HUES64 (cell line): ENCODE measurements around the gene PEX14.

ENCODE experiments used
- H3K27ac ChIP-seq: 2 replicates; pipeline ENCODE4 v1.7.0; 2013; ENCODE audit warnings: low read depth, low read length, inconsistent platforms
- H3K27me3 ChIP-seq: 2 replicates; pipeline ENCODE4 v1.6.1; 2013; ENCODE audit warnings: mild to moderate bottlenecking, low read length; ENCODE audit not compliant: insufficient read depth
- H3K36me3 ChIP-seq: 2 replicates; pipeline ENCODE4 v1.6.1; 2013; ENCODE audit warnings: mild to moderate bottlenecking, low read length; ENCODE audit not compliant: insufficient read depth
- H3K4me1 ChIP-seq: 2 replicates; pipeline ENCODE4 v1.6.1; 2013; ENCODE audit warnings: mild to moderate bottlenecking, low read length, moderate library complexity; ENCODE audit not compliant: insufficient read depth
- H3K4me3 ChIP-seq: 2 replicates; pipeline ENCODE4 v1.5.1; 2013; ENCODE audit warnings: mild to moderate bottlenecking, low read length, moderate library complexity
- H3K9ac ChIP-seq: 2 replicates; pipeline ENCODE4 v1.6.1; 2013; ENCODE audit warnings: mild to moderate bottlenecking, low read depth, low read length
- H3K9me3 ChIP-seq: 2 replicates; pipeline ENCODE4 v1.6.1; 2013; ENCODE audit warnings: low read depth, low read length; ENCODE audit not compliant: insufficient read depth
- WGBS: fragments of 150-250, 120-280 bp; methylation state at CpG from one replicate; pipeline ENCODE4 v1.1.7; 2013; ENCODE audit warnings: missing lambda C conversion rate; 5-methylcytosine and 5-hydroxymethylcytosine counted together

PEX14 gene

DNA sequence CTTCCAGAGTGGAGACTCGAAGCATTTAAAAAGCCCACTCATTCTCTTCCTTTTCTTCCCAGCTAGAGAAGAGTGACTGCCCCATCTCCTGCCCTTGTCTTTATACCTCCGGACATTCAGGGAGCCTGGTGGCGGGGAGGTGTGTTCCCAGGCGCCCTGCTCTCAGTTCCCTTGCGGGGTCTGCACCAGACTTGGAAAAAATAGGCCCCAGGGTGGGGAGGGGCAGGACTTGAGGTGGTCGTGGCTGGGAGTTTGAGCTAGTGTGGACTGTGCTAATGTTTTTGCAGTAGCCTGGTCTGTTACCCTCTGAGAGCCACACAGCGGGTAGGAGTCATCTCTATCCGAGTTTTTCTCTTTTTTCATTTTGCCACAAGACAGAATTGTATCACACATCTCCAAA, 139.1 kb downstream of the PEX14 start:
- no peak overlapping the region for H3K27ac ChIP-seq
- no peaks in the 10 kb centered on the region; the same call in 1 of the 2 replicates for H3K4me1 ChIP-seq
- no peaks in the 10 kb centered on the region for H3K9me3 ChIP-seq
- H3K4me3 ChIP-seq: no peak overlapping the region
- no peaks in the 10 kb centered on the region for H3K27me3 ChIP-seq
- H3K9ac ChIP-seq: no peak overlapping the region
- 89% methylated on average over 8 of the region's 8 CpGs for WGBS
- H3K36me3 ChIP-seq: no peaks in the 10 kb centered on the region

DNA sequence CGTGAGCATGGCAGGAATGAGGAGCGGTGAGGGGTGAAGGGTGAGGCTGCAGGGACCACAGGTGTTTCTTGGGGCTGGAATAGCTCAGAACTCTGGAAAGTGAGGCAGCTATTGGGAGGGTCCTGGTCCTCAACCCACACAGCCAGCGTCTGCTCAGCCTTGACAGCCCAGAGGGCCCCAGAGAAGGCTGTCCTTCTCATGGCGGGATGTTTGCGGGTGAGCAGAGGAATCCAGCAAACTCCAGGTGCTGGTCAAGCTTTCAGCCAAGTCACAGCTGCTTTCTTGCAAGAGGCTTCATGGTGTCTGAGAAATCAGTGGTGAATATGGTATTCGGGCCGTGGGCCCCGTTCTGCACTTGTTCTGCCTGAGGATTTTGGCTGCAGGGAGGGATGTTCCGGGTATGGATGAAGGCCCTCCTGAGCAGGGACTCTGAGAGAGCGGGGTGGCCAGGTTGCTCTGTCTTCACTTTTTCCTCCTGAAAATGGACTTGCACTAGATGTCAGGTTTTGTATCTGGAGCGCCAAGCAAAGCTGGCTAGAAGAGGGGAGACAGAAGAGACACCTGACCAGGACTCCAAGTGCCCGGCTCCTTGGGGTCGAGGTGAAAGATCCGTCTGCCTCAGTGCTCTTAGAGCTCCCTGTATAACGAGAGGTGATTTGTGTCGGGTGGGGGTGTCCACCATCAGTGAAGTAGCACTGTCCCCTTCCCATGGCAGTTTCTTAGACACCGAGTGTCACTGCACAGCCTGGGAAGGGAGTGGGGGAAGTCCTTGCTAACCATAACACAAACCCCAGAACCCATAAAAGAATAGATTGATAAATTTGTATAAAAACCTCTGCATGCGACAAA, 139.9 kb downstream of the PEX14 start:
- H3K4me1 ChIP-seq: no peaks in the 10 kb centered on the region; the same call in 1 of the 2 replicates
- no peak overlapping the region for H3K27ac ChIP-seq
- no peaks in the 10 kb centered on the region for H3K9me3 ChIP-seq
- WGBS: 91% methylated on average over 17 of the region's 18 CpGs
- H3K36me3 ChIP-seq: no peaks in the 10 kb centered on the region
- no peak overlapping the region for H3K4me3 ChIP-seq
- no peaks in the 10 kb centered on the region for H3K27me3 ChIP-seq
- no peak overlapping the region for H3K9ac ChIP-seq

DNA sequence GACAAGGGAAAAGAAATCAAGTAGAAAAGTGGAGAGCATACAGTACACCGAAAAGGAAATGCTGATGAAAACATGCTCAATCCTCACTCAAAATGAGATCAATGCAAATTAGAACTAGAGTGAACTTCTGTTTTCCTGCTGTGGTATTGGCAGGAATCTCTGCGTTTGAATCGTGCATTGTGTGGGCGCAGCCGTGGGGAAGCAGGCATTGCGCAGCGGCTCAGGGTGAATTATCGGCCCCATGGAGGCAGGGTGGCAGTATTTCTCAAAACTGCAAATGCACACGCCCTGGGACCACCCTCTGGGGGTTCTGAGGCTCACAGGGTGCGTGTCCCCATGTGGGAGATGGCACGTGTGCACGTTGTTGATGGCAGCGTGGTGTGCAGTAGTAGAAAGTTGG, 140.6 kb downstream of the PEX14 start:
- no peaks in the 10 kb centered on the region; the same call in 1 of the 2 replicates for H3K4me1 ChIP-seq
- WGBS: 92% methylated on average over 13 of the region's 13 CpGs
- H3K27ac ChIP-seq: no peak overlapping the region
- no peak overlapping the region for H3K4me3 ChIP-seq
- no peak overlapping the region for H3K9ac ChIP-seq
- H3K27me3 ChIP-seq: no peaks in the 10 kb centered on the region
- no peaks in the 10 kb centered on the region for H3K36me3 ChIP-seq
- H3K9me3 ChIP-seq: no peaks in the 10 kb centered on the region

DNA sequence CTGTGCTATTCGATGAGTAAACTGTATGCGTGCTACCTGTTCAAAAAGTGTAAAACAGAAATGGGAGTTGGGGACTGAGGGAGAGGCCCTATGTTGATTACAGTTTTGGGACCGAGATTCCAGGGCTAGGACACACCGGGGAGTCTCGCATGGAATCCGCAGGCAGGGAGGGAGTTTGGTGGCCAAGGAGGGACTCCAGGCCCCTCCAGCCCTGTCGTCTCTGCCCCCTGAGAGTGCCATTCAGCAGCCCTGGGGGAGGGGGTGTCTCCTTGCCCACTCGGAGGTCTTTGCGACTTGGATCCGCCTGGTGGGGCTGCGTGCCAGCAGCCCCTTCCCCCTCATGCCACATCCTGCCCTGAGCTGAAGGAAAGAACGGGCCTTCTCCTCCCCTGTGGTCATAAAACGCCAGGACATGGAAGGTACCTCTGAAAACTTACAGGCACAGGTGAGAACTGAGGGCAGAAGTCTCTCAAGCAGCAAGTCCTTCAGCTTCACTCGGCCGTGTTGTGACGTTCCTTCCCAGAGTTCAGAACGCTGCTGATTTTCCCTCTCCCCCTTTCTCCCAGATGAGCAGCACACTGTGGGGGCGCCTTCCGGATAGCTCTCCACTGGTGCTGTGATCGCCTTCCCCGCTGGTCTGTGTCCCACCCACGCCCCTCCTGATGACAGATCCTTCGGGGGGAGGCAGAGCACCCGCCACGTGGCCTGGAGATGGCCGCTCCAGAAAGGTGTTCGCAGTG, 141.4 kb downstream of the PEX14 start:
- WGBS: 87% methylated on average over 27 of the region's 27 CpGs
- Histone ChIP-seq H3K4me1 (no peaks in the 10 kb centered on the region; the same call in 1 of the 2 replicates), H3K27me3 (no peaks in the 10 kb centered on the region), H3K4me3 (no peak overlapping the region), H3K36me3 (no peaks in the 10 kb centered on the region), H3K27ac (no peak overlapping the region), H3K9me3 (no peaks in the 10 kb centered on the region), H3K9ac (no peak overlapping the region)

DNA sequence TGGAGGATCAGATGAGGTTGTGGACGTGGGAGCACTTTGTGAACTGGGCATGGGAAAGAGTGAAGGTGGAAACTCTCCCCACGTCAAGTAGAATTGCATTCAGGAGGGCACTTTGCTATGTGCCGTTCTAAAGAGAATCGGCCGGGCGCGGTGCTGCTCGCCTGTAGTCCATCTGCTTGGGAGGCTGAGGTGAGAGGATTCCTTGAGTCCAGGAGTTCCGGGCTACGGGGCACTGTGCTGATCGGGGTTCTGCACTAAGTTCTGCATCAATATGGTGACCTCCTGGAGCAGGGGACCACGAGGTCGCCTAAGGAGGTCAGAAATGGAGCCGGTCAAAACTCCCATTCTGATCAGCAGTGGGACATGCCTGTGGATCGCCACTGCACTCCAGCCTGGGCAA, 141.9 kb downstream of the PEX14 start:
- Histone ChIP-seq H3K9me3 (no peaks in the 10 kb centered on the region), H3K36me3 (no peaks in the 10 kb centered on the region), H3K27ac (no peak overlapping the region), H3K9ac (no peak overlapping the region), H3K4me3 (no peak overlapping the region), H3K27me3 (no peaks in the 10 kb centered on the region), H3K4me1 (no peaks in the 10 kb centered on the region; the same call in 1 of the 2 replicates)
- 96% methylated on average over 15 of the region's 15 CpGs for WGBS

DNA sequence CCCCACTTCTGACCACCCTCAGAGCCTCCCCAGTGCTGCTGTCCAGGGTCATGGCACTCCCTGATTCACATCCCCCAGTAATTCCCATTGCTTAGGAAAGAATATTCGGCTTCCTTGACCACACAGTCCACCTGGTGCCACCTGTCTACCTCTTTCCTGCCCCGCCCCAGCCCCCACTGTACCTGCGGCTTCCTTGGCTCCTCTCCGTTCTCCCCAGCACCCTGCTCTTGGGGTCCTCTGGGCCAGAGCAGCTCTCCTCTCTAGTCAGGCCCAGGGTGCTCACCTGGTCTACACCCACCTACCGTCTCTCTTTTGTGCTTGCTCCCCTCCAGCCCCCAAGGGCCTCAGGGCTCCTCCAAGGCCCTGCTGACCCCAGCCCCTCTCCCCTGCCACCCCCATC, 142.6 kb downstream of the PEX14 start:
- Histone ChIP-seq H3K27me3 (no peaks in the 10 kb centered on the region), H3K36me3 (no peaks in the 10 kb centered on the region), H3K27ac (no peak overlapping the region), H3K4me1 (no peaks in the 10 kb centered on the region; the same call in 1 of the 2 replicates), H3K4me3 (no peak overlapping the region), H3K9ac (no peak overlapping the region), H3K9me3 (no peaks in the 10 kb centered on the region)
- 90% methylated on average over 5 of the region's 5 CpGs for WGBS

DNA sequence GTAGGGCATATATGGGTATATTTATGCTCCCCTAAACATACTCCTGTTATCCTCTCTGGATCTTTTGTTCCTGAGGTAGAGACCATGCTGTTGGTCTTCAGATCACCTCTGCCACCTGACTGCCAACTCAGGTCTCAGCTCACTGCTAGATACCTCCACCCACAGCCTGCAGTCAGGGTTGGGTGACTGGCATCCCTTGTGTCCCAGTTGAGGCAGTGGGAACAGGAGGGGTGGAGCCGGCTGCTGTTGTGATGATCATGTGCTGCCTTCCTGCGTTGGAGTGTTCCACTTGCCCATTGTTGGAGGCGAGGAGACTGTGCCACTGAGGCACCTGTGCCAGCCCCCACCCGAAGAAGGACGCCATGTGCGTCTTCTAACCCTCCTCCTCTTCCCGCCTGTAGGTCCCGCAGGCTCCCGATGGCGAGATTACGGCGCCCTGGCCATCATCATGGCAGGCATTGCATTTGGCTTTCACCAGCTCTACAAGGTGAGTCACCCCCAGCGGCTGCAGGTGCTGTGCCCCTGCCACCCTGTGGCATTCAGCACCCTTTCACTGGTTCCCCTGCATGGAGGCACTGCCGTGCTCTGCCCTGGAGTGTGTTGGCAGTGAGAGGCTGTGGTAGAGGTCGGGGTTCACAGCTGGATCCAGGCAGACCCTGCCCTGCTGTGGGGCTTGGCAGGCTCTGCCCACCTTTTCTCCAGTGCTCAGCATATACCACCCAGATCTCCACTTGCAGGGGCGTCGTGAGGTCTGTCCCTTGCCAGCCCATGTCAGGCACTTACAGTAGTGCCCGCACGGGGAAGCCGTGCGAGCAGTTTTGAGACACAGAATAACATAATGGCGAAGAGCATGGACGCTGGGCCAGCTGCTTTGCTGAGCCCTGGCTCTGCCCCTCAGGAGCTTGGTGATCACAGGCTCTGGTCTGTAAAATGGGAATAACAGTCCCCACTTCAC, 143.5 kb downstream of the PEX14 start:
- Histone ChIP-seq H3K4me3 (no peak overlapping the region), H3K9ac (no peak overlapping the region), H3K36me3 (no peaks in the 10 kb centered on the region), H3K4me1 (no peaks in the 10 kb centered on the region; the same call in 1 of the 2 replicates), H3K27me3 (no peaks in the 10 kb centered on the region), H3K9me3 (no peaks in the 10 kb centered on the region), H3K27ac (no peak overlapping the region)
- 96% methylated on average over 23 of the region's 23 CpGs for WGBS

DNA sequence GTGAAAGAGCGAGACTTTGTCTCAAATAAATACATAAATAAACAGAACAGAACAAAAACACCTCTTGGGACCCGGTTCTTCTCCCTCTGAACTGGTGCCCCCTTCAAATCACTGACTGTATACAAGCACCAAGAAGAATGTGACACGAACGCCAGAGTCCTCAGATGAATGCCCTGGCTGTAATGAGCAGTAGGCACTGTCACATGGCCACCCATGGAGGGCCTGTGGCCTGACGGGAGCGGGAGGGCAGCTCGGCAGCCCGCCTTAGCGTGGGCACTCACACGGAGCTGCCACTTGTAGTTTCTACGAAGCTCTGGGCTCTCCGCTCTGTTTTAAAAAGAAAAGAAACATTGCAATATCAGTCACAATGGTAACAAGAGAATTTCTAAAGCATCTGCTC, 146.0 kb downstream of the PEX14 start:
- Histone ChIP-seq H3K9me3 (no peaks in the 10 kb centered on the region), H3K27ac (no peak overlapping the region), H3K27me3 (no peaks in the 10 kb centered on the region), H3K4me1 (no peaks in the 10 kb centered on the region), H3K4me3 (no peak overlapping the region), H3K36me3 (peaks cover 13% of the 10 kb centered on the region), H3K9ac (no peak overlapping the region)
- WGBS: 94% methylated on average over 12 of the region's 12 CpGs

DNA sequence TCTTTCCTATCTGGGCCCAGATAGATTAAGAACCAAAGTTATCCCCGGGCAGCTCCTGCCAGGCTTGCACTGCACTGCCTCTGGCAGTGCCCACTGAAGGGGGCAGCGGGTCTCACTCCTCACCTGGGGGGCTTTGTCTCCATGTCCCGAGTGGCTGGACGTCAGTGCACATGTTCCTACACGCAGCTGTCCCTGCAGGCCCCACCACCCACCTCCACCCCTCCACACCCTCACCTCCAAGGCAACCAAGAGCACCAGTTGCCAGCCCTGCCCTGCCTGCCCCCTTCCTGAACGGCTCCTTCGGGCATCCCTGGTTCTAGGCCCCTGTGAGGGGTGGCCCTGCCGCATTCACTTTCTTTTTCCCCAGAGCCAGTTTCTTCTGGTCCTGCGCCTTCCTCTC, 147.2 kb downstream of the PEX14 start:
- Histone ChIP-seq H3K9ac (no peak overlapping the region), H3K36me3 (peaks cover 13% of the 10 kb centered on the region), H3K27ac (no peak overlapping the region), H3K9me3 (no peaks in the 10 kb centered on the region), H3K4me3 (no peak overlapping the region), H3K4me1 (no peaks in the 10 kb centered on the region), H3K27me3 (no peaks in the 10 kb centered on the region)
- 93% methylated on average over 9 of the region's 9 CpGs for WGBS

DNA sequence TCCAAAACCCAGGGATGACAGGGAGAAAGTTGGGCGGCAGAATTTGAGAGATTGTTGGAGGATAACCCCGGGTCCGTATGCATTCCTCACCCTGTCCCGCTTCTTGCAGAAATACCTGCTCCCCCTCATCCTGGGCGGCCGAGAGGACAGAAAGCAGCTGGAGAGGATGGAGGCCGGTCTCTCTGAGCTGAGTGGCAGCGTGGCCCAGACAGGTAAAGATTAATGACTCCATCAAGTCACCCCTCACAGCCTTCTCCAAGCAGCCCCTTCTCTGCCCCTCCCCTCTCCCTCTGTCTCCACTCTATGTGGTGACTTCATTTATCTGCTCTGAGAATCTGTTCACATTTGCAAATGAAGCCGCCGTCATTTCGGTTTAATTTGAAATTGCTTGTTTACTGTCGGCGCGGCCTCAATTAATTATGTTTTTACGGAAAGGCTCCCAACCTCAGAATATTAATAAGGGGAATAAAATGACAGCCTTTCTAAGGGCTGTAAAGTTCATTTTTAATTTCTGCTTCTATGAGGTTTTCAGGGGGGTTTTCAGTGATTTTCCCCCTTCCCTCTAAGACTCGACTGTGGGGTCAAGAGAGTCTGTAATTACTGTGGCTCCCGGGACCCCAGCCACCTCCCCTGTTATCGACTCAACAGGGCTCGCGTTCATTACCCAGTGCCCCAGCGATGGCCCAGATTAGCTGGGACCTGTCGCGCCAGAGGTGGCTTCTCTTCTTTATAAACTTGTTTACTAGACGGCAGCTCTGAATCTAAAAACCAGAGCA, 148.3 kb downstream of the PEX14 start:
- Histone ChIP-seq H3K4me3 (no peak overlapping the region), H3K9me3 (no peaks in the 10 kb centered on the region), H3K4me1 (no peaks in the 10 kb centered on the region), H3K9ac (no peak overlapping the region), H3K36me3 (peaks cover 13% of the 10 kb centered on the region), H3K27ac (no peak overlapping the region), H3K27me3 (no peaks in the 10 kb centered on the region)
- 96% methylated on average over 24 of the region's 24 CpGs for WGBS
